RWPE1 (cell line): ENCODE measurements around the gene SYNJ1.
"Not testable (repeated sequence)": the region's sequence is repeated elsewhere in the genome, so short reads cannot be mapped to it uniquely, and the experiment has no call there.

Source experiments
- CTCF ChIA-PET: fragments of 350-600 bp; sonication (Branson Sonifier 250); formaldehyde crosslinking; extraction: SDS; loops from one replicate; lab custom pipeline; 2021; lab: Yijun Ruan, JAX
- POLR2A ChIA-PET: fragments of 400-600 bp; formaldehyde crosslinking; extraction: SDS; loops from one replicate; lab custom pipeline; 2020; ENCODE audit warnings: antibody characterized with exemption; ENCODE audit not compliant: low non-redundant PET; lab: Yijun Ruan, JAX
- DNase-seq: peaks from one replicate; pipeline ENCODE4 v3.0.0; 2012; ENCODE audit warnings: low spot score
- H3K27ac ChIP-seq: fragments of 450-650 bp; 2 replicates; pipeline ENCODE4 v1.5.1; 2017
- CTCF ChIP-seq: fragments of 450-650 bp; conservative IDR thresholded peaks from 2 replicates; pipeline ENCODE4 v1.5.1; 2017; ENCODE audit warnings: low read depth, mild to moderate bottlenecking

SYNJ1 gene

GRCh38 chr21:32690085-32690484 is 37.7 kb downstream of the SYNJ1 start:
- DNase-seq, result no peak
- no peak for TF ChIP-seq CTCF
- ChIA-PET POLR2A (no interaction called here), CTCF (interaction anchor here (0.7 to 1.1 kb wide), 3 partner anchors 10 to 136 kb away, joined by 3 to 4 read pairs (median 3); no protein-coding TSS in a partner anchor)
- H3K27ac ChIP-seq, result no peak overlapping the region

- TF ChIP-seq CTCF, result no peak
- no peak overlapping the region for H3K27ac ChIP-seq
- ChIA-PET CTCF (no interaction called here), POLR2A (no interaction called here)
- DNase-seq, result peak; percentile 4
Measured at GRCh38 chr21:32687643-32688345, 40.0 kb downstream of the SYNJ1 start.

- TF ChIP-seq CTCF, result no peak
- H3K27ac ChIP-seq, result no peak overlapping the region
- no peak for DNase-seq
- CTCF ChIA-PET, result interaction anchor here (0.7 kb wide), 3 partner anchors 10 to 61 kb away, joined by 3 read pairs; no protein-coding TSS in a partner anchor
- POLR2A ChIA-PET, result no interaction called here
Measured at GRCh38 chr21:32682696-32683474, 44.9 kb downstream of the SYNJ1 start.

GRCh38 chr21:32674731-32675130 is 53.1 kb downstream of the SYNJ1 start:
- no peak overlapping the region for H3K27ac ChIP-seq
- TF ChIP-seq CTCF, result no peak
- CTCF ChIA-PET, result interaction anchor here (0.5 to 0.6 kb wide), 2 partner anchors 40 to 525 kb away, joined by 3 read pairs; no protein-coding TSS in a partner anchor
- POLR2A ChIA-PET, result no interaction called here
- DNase-seq, result no peak

GRCh38 chr21:32674038-32674437 is 53.8 kb downstream of the SYNJ1 start:
- no peak overlapping the region for H3K27ac ChIP-seq
- POLR2A ChIA-PET, result no interaction called here
- DNase-seq, result no peak
- CTCF ChIA-PET, result no interaction called here
- TF ChIP-seq CTCF, result no peak

GRCh38 chr21:32666258-32666657 is 61.6 kb downstream of the SYNJ1 start:
- no peak for TF ChIP-seq CTCF
- ChIA-PET POLR2A (no interaction called here), CTCF (no interaction called here)
- no peak overlapping the region for H3K27ac ChIP-seq
- DNase-seq, result no peak

- POLR2A ChIA-PET, DNase-seq, H3K27ac ChIP-seq, CTCF ChIA-PET: not testable (repeated sequence)
Measured at GRCh38 chr21:32664095-32664494, 63.7 kb downstream of the SYNJ1 start.

- H3K27ac ChIP-seq, DNase-seq, POLR2A ChIA-PET, CTCF ChIA-PET: not testable (repeated sequence)
Measured at GRCh38 chr21:32661981-32662380, 65.8 kb downstream of the SYNJ1 start.

GRCh38 chr21:32661026-32661782 is 66.6 kb downstream of the SYNJ1 start:
- DNase-seq, H3K27ac ChIP-seq, POLR2A ChIA-PET: not testable (repeated sequence)
- CTCF ChIA-PET, result interaction anchor here (0.6 kb wide), 1 partner anchor 52 kb away, joined by 3 read pairs; no protein-coding TSS in a partner anchor
